C4-2B (cell line): ENCODE measurements around the gene TMEM38A.

Experiments
- ZFX ChIP-seq: fragments of 450-650 bp; IDR thresholded peaks from 2 replicates; pipeline ENCODE4 v1.6.1; 2017
- TF ChIP-seq, protein P1 (sequence below): fragments of 450-650 bp; conservative IDR thresholded peaks from 2 replicates; pipeline ENCODE4 v1.5.1; 2017; ENCODE audit warnings: mild to moderate bottlenecking

DNA sequence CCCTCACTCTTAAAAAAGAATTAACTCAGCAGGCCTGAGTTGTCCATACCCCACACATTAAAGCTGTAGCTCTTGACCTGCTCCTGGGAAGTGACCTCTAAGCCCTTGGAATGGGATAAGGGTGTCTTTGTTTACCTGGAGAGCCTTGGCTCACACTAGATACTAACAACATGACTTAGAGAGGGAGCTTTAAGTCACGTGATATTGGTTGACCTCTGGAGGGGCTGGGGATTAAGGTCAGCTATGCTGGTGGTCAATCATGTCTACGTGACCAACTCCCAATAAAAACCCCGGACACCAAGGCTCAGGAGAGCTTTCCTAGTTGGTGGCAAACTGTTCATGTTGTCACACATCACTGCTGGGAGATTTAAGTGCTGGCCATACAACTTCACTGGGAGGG, 61.7 kb downstream of the TMEM38A start:
- TF ChIP-seq, protein P1, sequence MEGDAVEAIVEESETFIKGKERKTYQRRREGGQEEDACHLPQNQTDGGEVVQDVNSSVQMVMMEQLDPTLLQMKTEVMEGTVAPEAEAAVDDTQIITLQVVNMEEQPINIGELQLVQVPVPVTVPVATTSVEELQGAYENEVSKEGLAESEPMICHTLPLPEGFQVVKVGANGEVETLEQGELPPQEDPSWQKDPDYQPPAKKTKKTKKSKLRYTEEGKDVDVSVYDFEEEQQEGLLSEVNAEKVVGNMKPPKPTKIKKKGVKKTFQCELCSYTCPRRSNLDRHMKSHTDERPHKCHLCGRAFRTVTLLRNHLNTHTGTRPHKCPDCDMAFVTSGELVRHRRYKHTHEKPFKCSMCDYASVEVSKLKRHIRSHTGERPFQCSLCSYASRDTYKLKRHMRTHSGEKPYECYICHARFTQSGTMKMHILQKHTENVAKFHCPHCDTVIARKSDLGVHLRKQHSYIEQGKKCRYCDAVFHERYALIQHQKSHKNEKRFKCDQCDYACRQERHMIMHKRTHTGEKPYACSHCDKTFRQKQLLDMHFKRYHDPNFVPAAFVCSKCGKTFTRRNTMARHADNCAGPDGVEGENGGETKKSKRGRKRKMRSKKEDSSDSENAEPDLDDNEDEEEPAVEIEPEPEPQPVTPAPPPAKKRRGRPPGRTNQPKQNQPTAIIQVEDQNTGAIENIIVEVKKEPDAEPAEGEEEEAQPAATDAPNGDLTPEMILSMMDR, result no peak
- no peak for TF ChIP-seq ZFX
